Adrenal gland (tissue), 5 donors: ENCODE results near the gene HECW1.

Experiments
- CTCF ChIP-seq, 6 experiments: fragments of 450-650 bp in 4 of 6; fragments of 200-600 bp in 2 of 6; sonication (generic) in 1 of 6; IDR thresholded peaks; 1 replicate in 5 of 6; 2 replicates in 1 of 6; pipeline versions ENCODE4 v1.5.1 to v1.8.0; 2016 to 2021; ENCODE audit warnings: antibody characterized with exemption in 6 of 6, mild to moderate bottlenecking in 2 of 6, moderate library complexity in 1 of 6
- POLR2A ChIP-seq, 2 donors: fragments of 450-650 bp; IDR thresholded peaks; one replicate each; pipeline ENCODE4 v1.6.1; 2017; ENCODE audit warnings: antibody characterized with exemption in 2 of 2, mild to moderate bottlenecking in 2 of 2, moderate library complexity in 1 of 2
- donor health status: DM: no; HTN: no; CAD: no.

- no peak for TF ChIP-seq POLR2A (IDR thresholded peaks at IDR 0.05)
- TF ChIP-seq CTCF (IDR thresholded peaks at IDR 0.05) = no peak
These were observed 239.2 kb downstream of the HECW1 start for GRCh38 chr7:43351683-43352082.
